HepG2 (cell line): ENCODE data around the gene TCF12. TPM values are rescaled to one million over a fixed set of nuclear protein-coding genes. Genes with fewer than 3 reads are reported as not detected.

Experiments
- ARID3A ChIP-seq: IDR thresholded peaks from 2 replicates; pipeline ENCODE4 v1.6.1; 2012; ENCODE audit warnings: low read depth, low read length, improper control_type of control experiment
- ETV5 ChIP-seq: IDR thresholded peaks from 2 replicates; pipeline ENCODE4 v1.6.1; 2018; ENCODE audit warnings: missing biosample characterization, missing genetic modification reagents, inconsistent platforms, borderline replicate concordance
- KDM5A ChIP-seq: fragments of 200-600 bp; sonication (generic); IDR thresholded peaks from 2 replicates; pipeline ENCODE4 v1.7.0; 2018; ENCODE audit warnings: antibody characterized with exemption, mild to moderate bottlenecking, low read length, borderline replicate concordance
- KMT2B ChIP-seq: IDR thresholded peaks from 2 replicates; pipeline ENCODE4 v1.6.1; 2016; ENCODE audit warnings: missing genetic modification reagents, missing compliant biosample characterization
- RCOR2 ChIP-seq: IDR thresholded peaks from 2 replicates; pipeline ENCODE4 v1.6.1; 2016; ENCODE audit warnings: missing biosample characterization, missing genetic modification reagents
- SNAI1 ChIP-seq: sonication (generic); formaldehyde crosslinking; IDR thresholded peaks from 2 replicates; pipeline ENCODE4 v1.5.0; 2020; ENCODE audit warnings: mild to moderate bottlenecking, missing genetic modification reagents, borderline replicate concordance
- ZSCAN25 ChIP-seq: sonication (generic); formaldehyde crosslinking; IDR thresholded peaks from 2 replicates; pipeline ENCODE4 v1.8.0; 2022; ENCODE audit warnings: mild to moderate bottlenecking, missing genetic modification reagents
- polyA plus RNA-seq, 8 experiments: library from polyadenylated mRNA; depleted of rRNA in 3 of 8; stranded (reverse) in 7 of 8; unstranded in 1 of 8; fragments of >200 nt; fragmentation: Illumina TruSeq in 4 of 8; extraction: Trizol in 4 of 8; gene quantifications; 2 replicates each; pipeline versions ENCODE4 v1.2.1 to v1.2.3, GENCODE V29; 2011 to 2016; ENCODE audit warnings: low read depth in 4 of 8, missing spikeins in 1 of 8, mixed read lengths in 1 of 8; ENCODE audit not compliant: insufficient read depth in 1 of 8
- total RNA-seq, 5 experiments: library from RNA; depleted of rRNA; stranded (reverse); fragments of >200 nt; fragmentation: Illumina TruSeq; extraction: Trizol; gene quantifications; 2 replicates each; pipeline ENCODE4 v1.2.3, GENCODE V29; 2016; ENCODE audit warnings: low read depth in 1 of 5
- TF ChIP-seq, protein P1 (sequence below): sonication (generic); formaldehyde crosslinking; IDR thresholded peaks from 2 replicates; pipeline ENCODE4 v1.4.0; 2020; ENCODE audit warnings: mild to moderate bottlenecking, missing genetic modification reagents
- TF ChIP-seq, protein P2 (sequence below): sonication (generic); formaldehyde crosslinking; IDR thresholded peaks from 2 replicates; pipeline ENCODE4 v1.4.0; 2020; ENCODE audit warnings: missing genetic modification reagents, low read depth, mild to moderate bottlenecking, borderline replicate concordance

TCF12 gene
- total and polyA plus RNA-seq, 2 of the 13 experiments (the other 11 are each of a cell fraction or from before 2014, with no cell fraction given), result 48.6 to 51.1 TPM

GRCh38 chr15:57015897-57016296 lies 97.5 kb downstream of the TCF12 start (continued):
- TF ChIP-seq, protein P1, sequence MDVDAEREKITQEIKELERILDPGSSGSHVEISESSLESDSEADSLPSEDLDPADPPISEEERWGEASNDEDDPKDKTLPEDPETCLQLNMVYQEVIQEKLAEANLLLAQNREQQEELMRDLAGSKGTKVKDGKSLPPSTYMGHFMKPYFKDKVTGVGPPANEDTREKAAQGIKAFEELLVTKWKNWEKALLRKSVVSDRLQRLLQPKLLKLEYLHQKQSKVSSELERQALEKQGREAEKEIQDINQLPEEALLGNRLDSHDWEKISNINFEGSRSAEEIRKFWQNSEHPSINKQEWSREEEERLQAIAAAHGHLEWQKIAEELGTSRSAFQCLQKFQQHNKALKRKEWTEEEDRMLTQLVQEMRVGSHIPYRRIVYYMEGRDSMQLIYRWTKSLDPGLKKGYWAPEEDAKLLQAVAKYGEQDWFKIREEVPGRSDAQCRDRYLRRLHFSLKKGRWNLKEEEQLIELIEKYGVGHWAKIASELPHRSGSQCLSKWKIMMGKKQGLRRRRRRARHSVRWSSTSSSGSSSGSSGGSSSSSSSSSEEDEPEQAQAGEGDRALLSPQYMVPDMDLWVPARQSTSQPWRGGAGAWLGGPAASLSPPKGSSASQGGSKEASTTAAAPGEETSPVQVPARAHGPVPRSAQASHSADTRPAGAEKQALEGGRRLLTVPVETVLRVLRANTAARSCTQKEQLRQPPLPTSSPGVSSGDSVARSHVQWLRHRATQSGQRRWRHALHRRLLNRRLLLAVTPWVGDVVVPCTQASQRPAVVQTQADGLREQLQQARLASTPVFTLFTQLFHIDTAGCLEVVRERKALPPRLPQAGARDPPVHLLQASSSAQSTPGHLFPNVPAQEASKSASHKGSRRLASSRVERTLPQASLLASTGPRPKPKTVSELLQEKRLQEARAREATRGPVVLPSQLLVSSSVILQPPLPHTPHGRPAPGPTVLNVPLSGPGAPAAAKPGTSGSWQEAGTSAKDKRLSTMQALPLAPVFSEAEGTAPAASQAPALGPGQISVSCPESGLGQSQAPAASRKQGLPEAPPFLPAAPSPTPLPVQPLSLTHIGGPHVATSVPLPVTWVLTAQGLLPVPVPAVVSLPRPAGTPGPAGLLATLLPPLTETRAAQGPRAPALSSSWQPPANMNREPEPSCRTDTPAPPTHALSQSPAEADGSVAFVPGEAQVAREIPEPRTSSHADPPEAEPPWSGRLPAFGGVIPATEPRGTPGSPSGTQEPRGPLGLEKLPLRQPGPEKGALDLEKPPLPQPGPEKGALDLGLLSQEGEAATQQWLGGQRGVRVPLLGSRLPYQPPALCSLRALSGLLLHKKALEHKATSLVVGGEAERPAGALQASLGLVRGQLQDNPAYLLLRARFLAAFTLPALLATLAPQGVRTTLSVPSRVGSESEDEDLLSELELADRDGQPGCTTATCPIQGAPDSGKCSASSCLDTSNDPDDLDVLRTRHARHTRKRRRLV, result no peak
- TF ChIP-seq ARID3A, result 0 out of 2 replicates have a peak, but pooled peaks have one; percentile 26
- TF ChIP-seq SNAI1 (CRISPR knock-in tag), result no peak
- TF ChIP-seq, protein P2, sequence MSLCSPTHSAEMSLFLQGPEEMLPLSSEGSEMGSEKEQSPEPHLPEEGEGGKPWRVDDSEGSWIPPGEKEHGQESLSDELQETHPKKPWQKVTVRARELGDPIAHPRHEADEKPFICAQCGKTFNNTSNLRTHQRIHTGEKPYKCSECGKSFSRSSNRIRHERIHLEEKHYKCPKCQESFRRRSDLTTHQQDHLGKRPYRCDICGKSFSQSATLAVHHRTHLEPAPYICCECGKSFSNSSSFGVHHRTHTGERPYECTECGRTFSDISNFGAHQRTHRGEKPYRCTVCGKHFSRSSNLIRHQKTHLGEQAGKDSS, result no peak
- TF ChIP-seq ZSCAN25 (CRISPR knock-in tag), result no peak
- TF ChIP-seq KDM5A, result no peak
- TF ChIP-seq KMT2B (CRISPR knock-in tag), result no peak
- no peak; the same call in 1 of the 2 replicates for TF ChIP-seq ETV5 (CRISPR knock-in tag)
- no peak for TF ChIP-seq RCOR2 (CRISPR knock-in tag)
